ENCODE results near the gene ZNF234.

DNA sequence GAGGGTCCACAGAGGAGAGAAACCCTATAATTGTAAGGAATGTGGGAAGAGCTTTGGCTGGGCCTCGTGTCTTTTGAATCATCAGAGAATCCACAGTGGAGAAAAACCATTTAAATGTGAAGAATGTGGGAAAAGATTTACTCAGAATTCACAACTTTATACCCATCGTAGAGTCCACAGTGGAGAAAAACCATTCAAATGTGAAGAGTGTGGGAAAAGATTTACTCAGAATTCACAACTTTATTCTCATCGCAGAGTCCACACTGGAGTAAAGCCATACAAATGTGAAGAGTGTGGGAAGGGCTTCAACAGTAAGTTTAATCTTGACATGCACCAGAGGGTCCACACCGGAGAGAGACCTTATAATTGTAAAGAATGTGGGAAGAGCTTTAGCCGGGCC lies 9.4 kb upstream of the ZNF234 start:
- TF ChIP-seq CTCF (IDR thresholded peaks at IDR 0.05) (no peak), POLR2A (IDR thresholded peaks at IDR 0.05) (no peak)

Measured in stomach (tissue), 4 donors.